ENCODE data around the gene CD69.

CD69 gene

DNA sequence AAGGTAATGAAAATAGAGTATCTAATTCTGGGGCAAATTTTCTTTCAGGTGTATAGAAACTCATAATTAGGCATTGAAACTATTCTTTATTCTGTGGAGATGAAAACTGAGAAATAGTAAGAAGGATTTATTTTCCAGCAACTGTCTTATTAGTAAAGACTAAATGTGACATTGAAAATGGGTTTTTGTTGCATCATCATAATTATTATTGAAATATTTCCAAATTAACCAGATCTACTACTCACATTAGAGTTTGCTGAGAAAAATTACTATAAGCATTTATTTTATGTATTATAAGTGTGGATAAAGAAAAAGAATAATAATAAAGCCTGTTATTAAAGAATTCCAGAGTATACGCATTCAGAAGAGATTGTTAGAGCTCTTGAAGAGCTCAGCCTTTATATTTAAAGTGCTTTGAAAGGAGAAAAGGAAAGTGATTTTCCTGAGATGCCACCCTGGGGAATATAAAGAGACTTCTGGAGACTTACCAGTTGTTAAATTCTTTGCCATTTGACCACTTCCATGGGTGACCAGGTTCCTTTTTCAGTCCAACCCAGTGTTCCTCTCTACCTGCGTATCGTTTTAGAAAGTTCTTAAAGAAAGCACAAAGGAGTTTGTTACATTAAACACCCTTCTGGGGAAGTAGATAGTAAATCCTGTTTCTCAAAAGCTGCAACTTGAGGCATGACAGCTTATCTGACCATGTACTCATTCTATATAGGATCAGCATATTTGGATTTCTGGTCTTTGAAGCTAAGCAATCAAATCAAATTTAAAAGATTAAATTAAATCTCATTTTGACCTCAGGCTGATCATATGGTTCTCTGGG, 6.4 kb downstream of the CD69 start:
- no peak for TF ChIP-seq TEAD4 (IDR thresholded peaks at IDR 0.05)
- no peak for TF ChIP-seq NFIC (IDR thresholded peaks at IDR 0.05)
- TF ChIP-seq TCF12 (IDR thresholded peaks at IDR 0.05; ENCODE audit: low read depth): no peak
- TF ChIP-seq CREB1 (IDR thresholded peaks at IDR 0.05; ENCODE audit: low read depth): no peak
- TF ChIP-seq EGR1 (IDR thresholded peaks at IDR 0.05): no peak
- TF ChIP-seq MAX (IDR thresholded peaks at IDR 0.05): no peak

- TF ChIP-seq MAX (IDR thresholded peaks at IDR 0.05): no peak
- no peak for TF ChIP-seq TAF1 (IDR thresholded peaks at IDR 0.05; ENCODE audit: low read depth)
- no peak for TF ChIP-seq EGR1 (IDR thresholded peaks at IDR 0.05)
- no peak for TF ChIP-seq YY1 (IDR thresholded peaks at IDR 0.05; ENCODE audit: low read depth)
- TF ChIP-seq EP300 (IDR thresholded peaks at IDR 0.05; ENCODE audit: borderline replicate concordance): no peak
- TF ChIP-seq, protein P1, sequence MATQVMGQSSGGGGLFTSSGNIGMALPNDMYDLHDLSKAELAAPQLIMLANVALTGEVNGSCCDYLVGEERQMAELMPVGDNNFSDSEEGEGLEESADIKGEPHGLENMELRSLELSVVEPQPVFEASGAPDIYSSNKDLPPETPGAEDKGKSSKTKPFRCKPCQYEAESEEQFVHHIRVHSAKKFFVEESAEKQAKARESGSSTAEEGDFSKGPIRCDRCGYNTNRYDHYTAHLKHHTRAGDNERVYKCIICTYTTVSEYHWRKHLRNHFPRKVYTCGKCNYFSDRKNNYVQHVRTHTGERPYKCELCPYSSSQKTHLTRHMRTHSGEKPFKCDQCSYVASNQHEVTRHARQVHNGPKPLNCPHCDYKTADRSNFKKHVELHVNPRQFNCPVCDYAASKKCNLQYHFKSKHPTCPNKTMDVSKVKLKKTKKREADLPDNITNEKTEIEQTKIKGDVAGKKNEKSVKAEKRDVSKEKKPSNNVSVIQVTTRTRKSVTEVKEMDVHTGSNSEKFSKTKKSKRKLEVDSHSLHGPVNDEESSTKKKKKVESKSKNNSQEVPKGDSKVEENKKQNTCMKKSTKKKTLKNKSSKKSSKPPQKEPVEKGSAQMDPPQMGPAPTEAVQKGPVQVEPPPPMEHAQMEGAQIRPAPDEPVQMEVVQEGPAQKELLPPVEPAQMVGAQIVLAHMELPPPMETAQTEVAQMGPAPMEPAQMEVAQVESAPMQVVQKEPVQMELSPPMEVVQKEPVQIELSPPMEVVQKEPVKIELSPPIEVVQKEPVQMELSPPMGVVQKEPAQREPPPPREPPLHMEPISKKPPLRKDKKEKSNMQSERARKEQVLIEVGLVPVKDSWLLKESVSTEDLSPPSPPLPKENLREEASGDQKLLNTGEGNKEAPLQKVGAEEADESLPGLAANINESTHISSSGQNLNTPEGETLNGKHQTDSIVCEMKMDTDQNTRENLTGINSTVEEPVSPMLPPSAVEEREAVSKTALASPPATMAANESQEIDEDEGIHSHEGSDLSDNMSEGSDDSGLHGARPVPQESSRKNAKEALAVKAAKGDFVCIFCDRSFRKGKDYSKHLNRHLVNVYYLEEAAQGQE (IDR thresholded peaks at IDR 0.05; ENCODE audit: low read depth): no peak
- TF ChIP-seq NFIC (IDR thresholded peaks at IDR 0.05): no peak
- no peak for TF ChIP-seq TCF12 (IDR thresholded peaks at IDR 0.05; ENCODE audit: low read depth)
- TF ChIP-seq USF1 (IDR thresholded peaks at IDR 0.05): no peak
- TF ChIP-seq RAD21 (IDR thresholded peaks at IDR 0.05; ENCODE audit: low read depth): no peak
- no peak for TF ChIP-seq FOXM1 (IDR thresholded peaks at IDR 0.05; ENCODE audit: borderline replicate concordance, low read depth)
- no peak for TF ChIP-seq CEBPB (IDR thresholded peaks at IDR 0.05)
- TF ChIP-seq TEAD4 (IDR thresholded peaks at IDR 0.05): no peak
- no peak for TF ChIP-seq CREB1 (IDR thresholded peaks at IDR 0.05; ENCODE audit: low read depth)
- TF ChIP-seq ZBTB7A (IDR thresholded peaks at IDR 0.05; ENCODE audit: low read depth): no peak
These were observed 7.2 kb downstream of the CD69 start for GRCh38 chr12:9753498-9753897.

- TF ChIP-seq FOXM1 (IDR thresholded peaks at IDR 0.05; ENCODE audit: borderline replicate concordance, low read depth) (no peak), TEAD4 (IDR thresholded peaks at IDR 0.05) (no peak), EGR1 (IDR thresholded peaks at IDR 0.05) (no peak), EP300 (IDR thresholded peaks at IDR 0.05; ENCODE audit: borderline replicate concordance) (no peak), USF1 (IDR thresholded peaks at IDR 0.05) (no peak), CREB1 (IDR thresholded peaks at IDR 0.05; ENCODE audit: low read depth) (no peak), TAF1 (IDR thresholded peaks at IDR 0.05; ENCODE audit: low read depth) (no peak)
These were observed 7.6 kb downstream of the CD69 start for GRCh38 chr12:9753073-9753472.

GRCh38 chr12:9752145-9752933, 8.4 kb downstream of the CD69 start:
- TF ChIP-seq USF1 (IDR thresholded peaks at IDR 0.05) (no peak), CEBPB (IDR thresholded peaks at IDR 0.05) (no peak), EP300 (IDR thresholded peaks at IDR 0.05; ENCODE audit: borderline replicate concordance) (no peak), MAX (IDR thresholded peaks at IDR 0.05) (no peak), YY1 (IDR thresholded peaks at IDR 0.05; ENCODE audit: low read depth) (no peak), TAF1 (IDR thresholded peaks at IDR 0.05; ENCODE audit: low read depth) (no peak), ZBTB7A (IDR thresholded peaks at IDR 0.05; ENCODE audit: low read depth) (no peak), TEAD4 (IDR thresholded peaks at IDR 0.05) (no peak), RAD21 (IDR thresholded peaks at IDR 0.05; ENCODE audit: low read depth) (no peak)

- no peak for TF ChIP-seq NFIC (IDR thresholded peaks at IDR 0.05)
- peak; percentile 46 for TF ChIP-seq RAD21 (IDR thresholded peaks at IDR 0.05; ENCODE audit: low read depth)
These were observed 9.2 kb downstream of the CD69 start for GRCh38 chr12:9751204-9752144.

Data from Ishikawa (cell line).